Esophagus squamous epithelium (tissue), 5 donors: Measurements from ENCODE around the gene ZNF142. TPM values are rescaled to one million over a fixed set of nuclear protein-coding genes. Genes with fewer than 3 reads are reported as not detected.

Experiments used
- DNase-seq: peaks from one replicate; lab custom pipeline; 2025; lab: John Stamatoyannopoulos, UW
- H3K27ac ChIP-seq, 4 donors: fragments of 200-600 bp; sonication (generic); one replicate each; pipeline ENCODE4 v1.5.1; 2016 to 2019; ENCODE audit warnings: mild to moderate bottlenecking in 1 of 4
- H3K27me3 ChIP-seq, 4 donors: fragments of 200-600 bp; sonication (generic); 1 replicate in 3 of 4; 2 replicates in 1 of 4; pipeline versions ENCODE4 v1.5.1 to v1.6.0; 2017 to 2021; ENCODE audit warnings: antibody characterized with exemption in 1 of 4
- H3K36me3 ChIP-seq, 3 donors: fragments of 200-600 bp; sonication (generic); one replicate each; pipeline ENCODE4 v1.5.1; 2016 to 2019
- H3K4me1 ChIP-seq, 3 donors: fragments of 200-600 bp; sonication (generic); one replicate each; pipeline ENCODE4 v1.5.1; 2017 to 2019
- H3K4me3 ChIP-seq, 4 donors: fragments of 200-600 bp; sonication (generic); 1 replicate in 3 of 4; 2 replicates in 1 of 4; pipeline ENCODE4 v1.5.1; 2016 to 2019; ENCODE audit warnings: mild to moderate bottlenecking in 2 of 4, moderate library complexity in 1 of 4
- H3K9me3 ChIP-seq, 3 donors: fragments of 200-600 bp; sonication (generic); one replicate each; pipeline ENCODE4 v1.5.1; 2016 to 2019
- CTCF ChIP-seq, 6 experiments: fragments of 450-650 bp in 4 of 6; fragments of 200-600 bp in 2 of 6; sonication (generic) in 2 of 6; IDR thresholded peaks; one replicate each; pipeline ENCODE4 v1.5.1; 2016 to 2019; ENCODE audit warnings: antibody characterized with exemption in 6 of 6, mild to moderate bottlenecking in 4 of 6, moderate library complexity in 4 of 6
- POLR2A ChIP-seq, 4 donors: fragments of 450-650 bp; IDR thresholded peaks; one replicate each; pipeline ENCODE4 v1.6.1; 2017; ENCODE audit warnings: antibody characterized with exemption in 4 of 4, mild to moderate bottlenecking in 4 of 4, moderate library complexity in 3 of 4
- WGBS, 2 donors: methylation state at CpG; one replicate each; pipeline ENCODE4 v1.1.5; 2018; 5-methylcytosine and 5-hydroxymethylcytosine counted together
- intact Hi-C: fragments of 100-400 bp; cut with DNase I; formaldehyde crosslinking; loops from one replicate; pipeline ENCODE4 v1.15.0; 2022
- total RNA-seq, 4 donors: library from RNA; depleted of rRNA; stranded (reverse); fragments of >200 nt; gene quantifications; one replicate each; pipeline ENCODE4 v1.1.0, GENCODE V29; 2016
- donor health status: DM: yes; HTN: yes; CAD: no.

Gene ZNF142
- total RNA-seq, 4 donors from 2014 or later: 10.8 to 23.1 (median 20.0) TPM

- H3K4me3 ChIP-seq: no peak overlapping the region
- no peak for TF ChIP-seq CTCF (IDR thresholded peaks at IDR 0.05)
- no peak for TF ChIP-seq POLR2A (IDR thresholded peaks at IDR 0.05)
- no peaks in the 10 kb centered on the region for H3K27me3 ChIP-seq
- intact Hi-C loops: no loop called here
- H3K9me3 ChIP-seq: no peaks in the 10 kb centered on the region
- peaks cover 24 to 66% (median 46%) of the 10 kb centered on the region in 3 donors for H3K36me3 ChIP-seq
- WGBS, 2 donors: 87 to 100% methylated on average over 3 to 6 of the region's 10 CpGs
- peaks cover 10 to 24% (median 17%) of the 10 kb centered on the region in 3 donors for H3K4me1 ChIP-seq
- DNase-seq: no peak
- H3K27ac ChIP-seq: no peak overlapping the region
These were observed 3.4 kb upstream of the ZNF142 start for GRCh38 chr2:218662827-218663226.

GRCh38 chr2:218662377-218662776 is 3.0 kb upstream of the ZNF142 start:
- no peaks in the 10 kb centered on the region for H3K9me3 ChIP-seq
- peaks cover 10 to 28% (median 17%) of the 10 kb centered on the region in 3 donors for H3K4me1 ChIP-seq
- DNase-seq: no peak
- no peak overlapping the region for H3K4me3 ChIP-seq
- H3K36me3 ChIP-seq: peaks cover 19 to 65% (median 41%) of the 10 kb centered on the region in 3 donors
- 73 to 88% methylated on average over 4 to 7 of the region's 7 CpGs for WGBS, 2 donors
- no peak overlapping the region for H3K27ac ChIP-seq
- H3K27me3 ChIP-seq: no peaks in the 10 kb centered on the region
- intact Hi-C loops: no loop called here
- TF ChIP-seq CTCF (IDR thresholded peaks at IDR 0.05) (no peak), POLR2A (IDR thresholded peaks at IDR 0.05) (no peak)

- no peak for TF ChIP-seq POLR2A (IDR thresholded peaks at IDR 0.05)
- TF ChIP-seq CTCF (IDR thresholded peaks at IDR 0.05): no peak
- Histone ChIP-seq H3K4me3 (peak overlapping the region; percentile 68 to 93 (median 88)), H3K4me1 (peaks cover 10 to 29% (median 17%) of the 10 kb centered on the region in 3 donors), H3K36me3 (peaks cover 14 to 66% (median 27%) of the 10 kb centered on the region in 3 donors), H3K27ac (peak overlapping the region; percentile 68 to 89 (median 85)), H3K9me3 (no peaks in the 10 kb centered on the region), H3K27me3 (no peaks in the 10 kb centered on the region)
- DNase-seq: no peak
- 10 to 12% methylated on average over 8 of the region's 8 CpGs for WGBS, 2 donors
- intact Hi-C loops: loop anchor here (10.0 kb wide), 1 partner anchor 255 kb away; no protein-coding TSS in a partner anchor
These were observed 550 bp upstream of the ZNF142 start for GRCh38 chr2:218659988-218660358.

- intact Hi-C loops: loop anchor here (10.0 kb wide), 1 partner anchor 254 kb away; no protein-coding TSS in a partner anchor
- Histone ChIP-seq H3K27me3 (no peaks in the 10 kb centered on the region), H3K36me3 (peaks cover 2 to 66% (median 22%) of the 10 kb centered on the region in 3 donors), H3K4me3 (peak overlapping the region; percentile 68 to 93 (median 88)), H3K4me1 (peaks cover 10 to 29% (median 17%) of the 10 kb centered on the region in 3 donors), H3K27ac (peak overlapping the region; percentile 68 to 89 (median 85)), H3K9me3 (no peaks in the 10 kb centered on the region)
- no peak for DNase-seq
- WGBS, 2 donors: 1% methylated on average over 18 to 26 of the region's 27 CpGs
- TF ChIP-seq POLR2A (IDR thresholded peaks at IDR 0.05): no peak
- peak in 3 of 6 experiments; percentile 15 to 35 (median 27) for TF ChIP-seq CTCF (IDR thresholded peaks at IDR 0.05)
These were observed 659 bp downstream of the ZNF142 start for GRCh38 chr2:218658671-218659257.

GRCh38 chr2:218655751-218656150 is 3.7 kb downstream of the ZNF142 start:
- Histone ChIP-seq H3K9me3 (no peaks in the 10 kb centered on the region), H3K36me3 (peaks cover 6 to 69% (median 25%) of the 10 kb centered on the region in 3 donors), H3K4me3 (no peak overlapping the region), H3K4me1 (peaks cover 10 to 28% (median 16%) of the 10 kb centered on the region in 3 donors), H3K27me3 (no peaks in the 10 kb centered on the region), H3K27ac (no peak overlapping the region)
- TF ChIP-seq POLR2A (IDR thresholded peaks at IDR 0.05): no peak
- TF ChIP-seq CTCF (IDR thresholded peaks at IDR 0.05): no peak
- DNase-seq: no peak
- 85 to 93% methylated on average over 2 of the region's 2 CpGs for WGBS, 2 donors
- intact Hi-C loops: loop anchor here (10.0 kb wide), 1 partner anchor 251 kb away; no protein-coding TSS in a partner anchor
